Cardiac muscle cell (in vitro differentiated cells and primary cell): ENCODE data around the gene PLA2G4F. TPM values are rescaled to one million over a fixed set of nuclear protein-coding genes. Genes with fewer than 3 reads are reported as not detected.
A peak's percentile ranks its signal among the peaks of the same experiment; 100 is the strongest.

ENCODE experiments used
- DNase-seq, 2 donors: peaks; one replicate each; pipeline versions ENCODE4 v3.0.0 to v3.0.0-alpha.2; 2010 to 2017; ENCODE audit warnings: low read depth in 1 of 2, low spot score in 1 of 2
- H3K27ac ChIP-seq: fragments of 200-600 bp; sonication (generic); 2 replicates; pipeline ENCODE4 v1.5.1; 2016
- H3K27me3 ChIP-seq: fragments of 200-600 bp; sonication (generic); 2 replicates; pipeline ENCODE4 v1.6.0; 2016; ENCODE audit warnings: control low read depth
- H3K36me3 ChIP-seq: fragments of 200-600 bp; sonication (generic); 2 replicates; pipeline ENCODE4 v1.5.1; 2016; ENCODE audit warnings: control low read depth
- H3K4me1 ChIP-seq: fragments of 200-600 bp; sonication (generic); 2 replicates; pipeline ENCODE4 v1.8.1; 2017; ENCODE audit warnings: low read depth, mild to moderate bottlenecking, mixed run types
- H3K4me3 ChIP-seq: fragments of 200-600 bp; sonication (generic); 2 replicates; pipeline ENCODE4 v1.5.1; 2016; ENCODE audit warnings: mild to moderate bottlenecking
- H3K9me3 ChIP-seq: fragments of 200-600 bp; sonication (generic); 2 replicates; pipeline ENCODE4 v1.5.1; 2017; ENCODE audit warnings: low read depth, mild to moderate bottlenecking, control low read depth
- polyA plus RNA-seq: library from polyadenylated mRNA; unstranded; fragments of >200 nt; fragmentation: Nextera tagmentation; extraction: Ambion mirVana; gene quantifications from 2 replicates; pipeline ENCODE4 v1.2.1, GENCODE V29; 2016
- total RNA-seq: library from RNA; depleted of rRNA; stranded (reverse); fragments of >200 nt; gene quantifications from 2 replicates; pipeline ENCODE4 v1.2.3, GENCODE V29; 2016
- TF ChIP-seq, protein P1 (sequence below): IDR thresholded peaks from 2 replicates; pipeline ENCODE4 v1.5.1; 2012; ENCODE audit warnings: low read depth, mild to moderate bottlenecking, low read length

Gene PLA2G4F, protein sequence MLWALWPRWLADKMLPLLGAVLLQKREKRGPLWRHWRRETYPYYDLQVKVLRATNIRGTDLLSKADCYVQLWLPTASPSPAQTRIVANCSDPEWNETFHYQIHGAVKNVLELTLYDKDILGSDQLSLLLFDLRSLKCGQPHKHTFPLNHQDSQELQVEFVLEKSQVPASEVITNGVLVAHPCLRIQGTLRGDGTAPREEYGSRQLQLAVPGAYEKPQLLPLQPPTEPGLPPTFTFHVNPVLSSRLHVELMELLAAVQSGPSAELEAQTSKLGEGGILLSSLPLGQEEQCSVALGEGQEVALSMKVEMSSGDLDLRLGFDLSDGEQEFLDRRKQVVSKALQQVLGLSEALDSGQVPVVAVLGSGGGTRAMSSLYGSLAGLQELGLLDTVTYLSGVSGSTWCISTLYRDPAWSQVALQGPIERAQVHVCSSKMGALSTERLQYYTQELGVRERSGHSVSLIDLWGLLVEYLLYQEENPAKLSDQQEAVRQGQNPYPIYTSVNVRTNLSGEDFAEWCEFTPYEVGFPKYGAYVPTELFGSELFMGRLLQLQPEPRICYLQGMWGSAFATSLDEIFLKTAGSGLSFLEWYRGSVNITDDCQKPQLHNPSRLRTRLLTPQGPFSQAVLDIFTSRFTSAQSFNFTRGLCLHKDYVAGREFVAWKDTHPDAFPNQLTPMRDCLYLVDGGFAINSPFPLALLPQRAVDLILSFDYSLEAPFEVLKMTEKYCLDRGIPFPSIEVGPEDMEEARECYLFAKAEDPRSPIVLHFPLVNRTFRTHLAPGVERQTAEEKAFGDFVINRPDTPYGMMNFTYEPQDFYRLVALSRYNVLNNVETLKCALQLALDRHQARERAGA
- total RNA-seq (0.78 and 2.9 TPM in 2 replicates), polyA plus RNA-seq (0.50 and 1.2 TPM in 2 replicates)

DNA sequence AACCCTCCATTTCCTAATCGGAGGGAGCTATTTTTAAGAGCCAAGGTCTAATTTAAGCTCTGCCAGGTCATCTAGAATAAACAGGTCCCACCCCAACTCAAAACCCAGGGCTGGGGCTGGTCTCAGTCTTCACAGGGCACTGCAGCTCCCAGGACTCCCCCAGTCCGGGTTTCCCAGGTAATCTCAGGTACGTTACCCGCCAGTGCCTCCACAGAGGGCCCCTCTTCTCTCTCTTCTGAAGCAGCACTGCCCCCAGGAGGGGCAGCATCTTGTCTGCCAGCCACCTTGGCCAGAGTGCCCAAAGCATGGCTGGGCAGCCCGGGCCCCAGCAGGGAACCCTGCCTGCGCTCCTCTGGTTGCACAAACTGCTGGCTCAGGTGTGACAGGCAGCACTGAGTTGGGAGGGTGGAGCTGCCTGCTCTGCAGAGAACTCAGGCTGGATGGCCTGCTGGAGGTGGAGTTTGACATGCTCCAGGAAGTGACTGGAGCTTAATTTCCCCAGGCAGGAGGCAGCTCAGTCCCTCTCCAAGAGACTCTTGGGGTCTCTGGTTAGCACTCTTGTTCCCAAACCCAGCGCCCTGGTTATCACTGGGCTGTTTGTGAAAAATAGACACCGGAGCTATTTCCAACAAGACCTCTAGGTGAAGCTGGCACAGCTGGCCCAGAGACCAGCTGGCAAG is at the start of gene PLA2G4F:
PLA2G4F (minus strand) TSS at position 394 of the 680 bp plus-strand sequence; CDS start at position 307, 87 bp downstream.
- Histone ChIP-seq H3K9me3 (no peaks in the 10 kb centered on the region), H3K36me3 (peaks cover 8% of the 10 kb centered on the region), H3K27me3 (no peaks in the 10 kb centered on the region), H3K27ac (peak within 1 kb of the TSS; percentile 59), H3K4me1 (peaks cover 34% of the 10 kb centered on the region), H3K4me3 (no peak within 1 kb of the TSS)
- no peak for DNase-seq
- TF ChIP-seq, protein P1, sequence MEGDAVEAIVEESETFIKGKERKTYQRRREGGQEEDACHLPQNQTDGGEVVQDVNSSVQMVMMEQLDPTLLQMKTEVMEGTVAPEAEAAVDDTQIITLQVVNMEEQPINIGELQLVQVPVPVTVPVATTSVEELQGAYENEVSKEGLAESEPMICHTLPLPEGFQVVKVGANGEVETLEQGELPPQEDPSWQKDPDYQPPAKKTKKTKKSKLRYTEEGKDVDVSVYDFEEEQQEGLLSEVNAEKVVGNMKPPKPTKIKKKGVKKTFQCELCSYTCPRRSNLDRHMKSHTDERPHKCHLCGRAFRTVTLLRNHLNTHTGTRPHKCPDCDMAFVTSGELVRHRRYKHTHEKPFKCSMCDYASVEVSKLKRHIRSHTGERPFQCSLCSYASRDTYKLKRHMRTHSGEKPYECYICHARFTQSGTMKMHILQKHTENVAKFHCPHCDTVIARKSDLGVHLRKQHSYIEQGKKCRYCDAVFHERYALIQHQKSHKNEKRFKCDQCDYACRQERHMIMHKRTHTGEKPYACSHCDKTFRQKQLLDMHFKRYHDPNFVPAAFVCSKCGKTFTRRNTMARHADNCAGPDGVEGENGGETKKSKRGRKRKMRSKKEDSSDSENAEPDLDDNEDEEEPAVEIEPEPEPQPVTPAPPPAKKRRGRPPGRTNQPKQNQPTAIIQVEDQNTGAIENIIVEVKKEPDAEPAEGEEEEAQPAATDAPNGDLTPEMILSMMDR, result no peak

DNA sequence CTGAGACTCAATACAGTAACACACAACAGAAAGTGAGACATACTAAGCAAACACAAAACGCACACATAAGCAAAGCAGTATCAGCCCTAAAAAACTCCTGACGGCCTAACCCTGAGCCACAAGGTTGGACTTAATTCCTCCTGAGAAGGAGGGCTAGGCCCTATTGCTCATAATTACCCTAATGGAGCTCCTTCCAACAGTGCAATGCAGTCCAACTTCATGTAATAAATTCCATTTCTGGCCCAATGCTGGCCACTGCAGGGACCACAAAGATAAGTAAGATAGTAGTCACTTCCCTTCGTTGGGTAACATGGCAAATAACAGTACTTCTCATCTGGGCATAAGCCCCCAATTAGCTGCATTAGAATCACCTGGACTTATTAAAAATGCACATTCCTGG is 47.5 kb upstream of the PLA2G4F start:
- TF ChIP-seq, protein P1, result no peak
- Histone ChIP-seq H3K27me3 (no peaks in the 10 kb centered on the region), H3K4me3 (no peak overlapping the region), H3K36me3 (no peaks in the 10 kb centered on the region), H3K4me1 (peaks cover 6% of the 10 kb centered on the region), H3K27ac (no peak overlapping the region), H3K9me3 (no peaks in the 10 kb centered on the region)
- DNase-seq, result peak in 1 of 2 donors; percentile 44

DNA sequence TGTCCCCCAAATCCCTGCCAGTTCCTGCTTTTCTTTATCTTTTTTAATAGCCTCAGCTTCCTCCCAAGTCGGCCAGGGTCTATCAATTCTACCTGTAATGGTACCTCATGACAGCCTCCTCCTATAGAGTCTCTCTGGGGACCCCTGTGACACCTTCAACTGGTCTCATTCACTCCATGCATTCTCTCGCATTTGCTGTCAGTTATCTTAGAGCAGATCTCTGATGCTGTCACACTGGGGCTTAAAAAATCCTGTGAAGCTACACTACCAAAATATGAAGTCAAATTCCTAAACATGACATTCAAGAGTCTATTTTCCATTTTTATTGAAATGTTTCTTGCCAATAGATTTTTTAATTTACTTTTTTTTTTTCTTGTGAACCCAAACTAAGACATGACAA is 46.2 kb upstream of the PLA2G4F start:
- TF ChIP-seq, protein P1, result no peak
- Histone ChIP-seq H3K4me1 (peaks cover 6% of the 10 kb centered on the region), H3K27ac (no peak overlapping the region), H3K4me3 (no peak overlapping the region), H3K27me3 (no peaks in the 10 kb centered on the region), H3K9me3 (no peaks in the 10 kb centered on the region), H3K36me3 (peaks cover 9% of the 10 kb centered on the region)
- DNase-seq, result no peak

DNA sequence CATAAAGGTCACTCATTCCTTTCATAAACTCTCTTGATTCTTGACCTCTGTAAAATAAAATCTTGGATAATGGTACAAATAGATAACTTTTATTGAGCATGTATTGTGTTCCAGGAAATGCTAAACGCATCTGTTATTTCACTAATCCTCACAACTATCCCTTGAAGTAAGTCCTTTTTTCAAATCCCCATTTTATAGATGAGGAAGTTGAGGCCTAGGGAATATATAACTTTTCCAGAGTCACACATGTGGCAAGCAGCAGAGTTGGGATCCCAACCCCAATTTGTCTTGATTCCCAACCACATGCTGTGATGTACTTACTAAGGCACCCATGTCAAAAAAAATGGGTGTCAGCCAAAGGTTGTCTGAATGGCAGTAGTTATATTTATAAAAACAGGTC is 45.4 kb upstream of the PLA2G4F start:
- Histone ChIP-seq H3K9me3 (no peaks in the 10 kb centered on the region), H3K4me3 (no peak overlapping the region), H3K27ac (no peak overlapping the region), H3K4me1 (peaks cover 1% of the 10 kb centered on the region), H3K36me3 (peaks cover 9% of the 10 kb centered on the region), H3K27me3 (no peaks in the 10 kb centered on the region)
- TF ChIP-seq, protein P1, result no peak
- no peak for DNase-seq

DNA sequence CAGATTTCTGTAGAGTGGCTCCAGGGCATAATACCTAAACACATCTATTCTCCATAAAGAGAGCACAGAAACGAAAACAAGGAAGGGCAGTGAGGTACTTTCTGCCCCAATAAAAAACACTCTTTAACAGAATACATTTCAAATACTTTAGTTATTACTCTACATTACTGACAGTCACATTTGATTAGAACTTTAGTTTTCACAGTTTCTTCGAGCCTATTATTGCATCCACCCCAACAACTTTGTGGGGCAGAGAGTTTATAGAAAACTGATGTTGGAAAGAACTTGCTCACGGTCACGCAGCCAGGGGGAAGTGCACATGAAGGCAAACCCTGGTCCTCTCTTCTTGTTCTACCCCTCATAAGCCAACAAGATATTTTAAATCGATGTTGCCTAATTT is 42.7 kb upstream of the PLA2G4F start:
- Histone ChIP-seq H3K27me3 (no peaks in the 10 kb centered on the region), H3K9me3 (no peaks in the 10 kb centered on the region), H3K36me3 (peaks cover 9% of the 10 kb centered on the region), H3K4me3 (no peak overlapping the region), H3K4me1 (no peaks in the 10 kb centered on the region), H3K27ac (no peak overlapping the region)
- TF ChIP-seq, protein P1, result no peak
- no peak for DNase-seq
